ENCODE data around the gene CHPF. TPM values are rescaled to one million over a fixed set of nuclear protein-coding genes. Genes with fewer than 3 reads are reported as not detected.

The CHPF gene
- total RNA-seq, 2 experiments from 2014 or later = 36.4 to 36.8 TPM

DNA sequence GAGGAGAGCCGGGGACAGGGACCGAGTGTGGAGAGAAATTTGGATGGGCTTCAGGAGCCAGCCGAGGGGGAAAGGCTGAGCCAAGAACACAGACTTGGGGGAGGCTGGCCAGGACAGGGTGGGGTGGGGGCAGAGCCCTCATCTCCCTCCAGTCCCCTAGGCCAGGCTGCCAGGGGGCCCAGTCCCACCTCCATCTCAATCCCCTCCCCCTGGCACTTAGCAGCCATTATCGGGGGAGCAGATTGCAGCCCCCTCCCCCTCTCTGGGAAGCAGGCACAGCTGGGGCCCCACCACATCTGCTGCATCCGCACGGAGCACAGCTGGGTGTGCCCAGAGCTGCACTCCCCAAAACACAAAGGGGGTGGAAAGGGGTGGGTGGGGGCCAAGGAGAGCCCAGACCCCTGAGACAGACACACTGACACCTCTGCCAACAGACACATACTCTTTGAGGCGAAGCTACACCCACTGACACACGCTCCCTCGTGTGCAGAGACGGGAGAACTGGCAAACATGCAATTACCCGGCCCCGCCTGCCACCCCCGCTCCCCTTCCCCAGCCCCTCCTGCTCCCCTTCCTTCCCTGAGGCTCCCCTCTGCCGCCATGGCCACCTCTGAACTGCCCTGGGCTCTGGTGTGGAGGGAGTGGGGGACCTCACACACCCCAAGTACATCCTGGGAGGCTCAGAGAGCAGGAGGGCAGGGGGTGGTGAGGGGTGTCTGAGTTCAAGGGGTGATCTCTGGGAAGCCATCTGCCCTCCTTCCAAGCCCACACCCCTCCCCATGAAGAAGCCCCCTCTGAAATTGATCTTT, 34.4 kb downstream of the CHPF start:
- ChIA-PET CTCF (interaction anchor here (0.9 to 3.4 kb wide), 6 partner anchors 13 to 57 kb away, joined by 3 to 26 read pairs (median 3); partner anchors contain the start of gene GMPPA), POLR2A (interaction anchor here (0.6 to 1.5 kb wide), 2 partner anchors 10 to 46 kb away, joined by 5 to 6 read pairs; partner anchors contain the start of gene GMPPA)

GRCh38 chr2:219508444-219508734, 35.2 kb downstream of the CHPF start:
- POLR2A ChIA-PET = interaction anchor here (0.6 kb wide), 1 partner anchor 45 kb away, joined by 5 read pairs; no protein-coding TSS in a partner anchor
- CTCF ChIA-PET = interaction anchor here (3.4 kb wide), 1 partner anchor 12 kb away, joined by 26 read pairs; the partner anchor contains the start of gene GMPPA

DNA sequence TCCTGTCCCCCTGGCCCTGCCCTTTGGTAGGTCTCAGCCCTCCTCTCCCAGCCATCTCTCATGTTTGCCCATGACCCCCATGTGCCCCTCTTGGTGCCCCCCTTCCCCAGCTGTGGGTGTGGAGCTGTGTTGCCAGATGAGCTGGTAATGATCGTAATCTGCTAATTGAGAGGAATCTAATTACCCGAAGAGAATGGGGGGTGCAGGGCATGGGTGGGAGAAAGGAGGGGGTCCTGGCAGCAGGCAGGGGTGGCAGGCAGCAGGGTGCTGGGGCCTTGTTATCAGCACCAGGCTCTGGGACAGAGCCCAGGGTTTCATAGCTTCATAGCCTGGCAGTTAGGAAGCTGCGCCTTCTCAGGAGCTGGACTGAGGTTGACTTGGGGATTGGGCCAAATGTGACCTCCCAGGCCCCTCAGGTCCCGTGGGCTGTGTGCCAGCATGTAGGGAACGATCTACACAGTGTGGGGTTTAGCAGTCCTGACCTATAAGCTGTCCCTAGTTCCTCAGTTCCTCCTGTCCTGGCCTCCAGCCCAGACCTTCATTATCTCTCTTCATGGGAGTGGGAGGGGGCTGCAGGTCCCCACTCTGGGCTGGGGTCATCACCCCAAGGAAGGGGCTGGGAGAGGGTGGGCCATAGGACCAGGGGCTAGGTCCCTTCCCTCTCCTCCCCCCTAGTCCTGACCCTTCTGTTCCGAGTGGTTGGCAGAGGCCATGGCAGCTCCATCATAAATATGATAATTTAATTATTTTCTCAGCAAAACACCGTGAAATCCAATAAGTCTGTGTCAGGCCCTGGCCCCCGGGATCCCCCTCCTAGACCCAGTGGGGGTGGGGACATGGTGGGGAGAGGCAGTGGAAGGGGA, 35.8 kb downstream of the CHPF start:
- CTCF ChIA-PET = interaction anchor here (0.6 to 3.4 kb wide), 3 partner anchors 11 to 22 kb away, joined by 3 to 26 read pairs (median 4); partner anchors contain the start of gene GMPPA
- POLR2A ChIA-PET = interaction anchor here (0.6 to 0.9 kb wide), 2 partner anchors 9 to 44 kb away, joined by 3 to 5 read pairs; partner anchors contain the start of gene GMPPA

DNA sequence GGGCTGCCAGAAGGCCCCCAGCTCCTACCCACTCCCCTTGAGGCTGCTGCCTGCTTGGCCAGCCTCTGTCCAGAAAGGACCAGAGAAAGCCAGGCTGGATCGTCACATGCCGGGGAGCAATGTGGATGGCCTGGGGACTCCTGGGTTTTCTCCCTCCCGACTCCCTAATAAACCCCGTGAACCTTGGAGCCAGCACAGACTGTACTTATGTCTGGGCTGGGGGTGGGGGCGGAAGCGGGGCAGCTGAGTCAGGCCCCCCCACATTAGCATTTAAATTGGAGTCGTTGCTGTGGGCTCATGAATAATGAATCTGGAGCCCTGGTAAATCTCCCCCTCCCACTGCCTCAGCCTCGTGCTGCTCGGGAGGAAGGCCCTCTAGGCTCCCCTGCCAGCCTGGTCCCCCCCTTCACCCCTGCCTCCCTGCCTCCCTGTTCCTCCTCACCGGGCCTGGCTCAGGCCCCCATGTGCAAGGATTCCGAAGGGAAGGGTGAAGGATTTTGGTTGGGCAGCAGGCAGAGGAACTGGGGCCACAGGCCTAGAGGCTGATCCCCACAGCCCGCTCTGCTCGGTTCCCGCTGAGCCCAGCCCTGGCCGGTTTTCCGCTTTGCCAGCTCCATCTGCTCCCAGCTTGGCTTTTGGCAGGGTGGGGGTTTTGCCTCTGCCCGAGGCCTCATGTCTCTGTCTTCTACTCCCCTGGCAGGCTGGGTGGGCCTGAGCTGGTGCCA, 36.6 kb downstream of the CHPF start:
- CTCF ChIA-PET = interaction anchor here (1.2 to 3.4 kb wide), 2 partner anchors 10 to 12 kb away, joined by 4 to 26 read pairs; partner anchors contain the start of gene GMPPA
- POLR2A ChIA-PET = interaction anchor here (0.9 kb wide), 1 partner anchor 8 kb away, joined by 3 read pairs; the partner anchor contains the start of gene GMPPA

- ChIA-PET POLR2A (no interaction called here), CTCF (interaction anchor here (1.2 kb wide), 1 partner anchor 11 kb away, joined by 4 read pairs; a partner anchor contains a TSS)
Observed at GRCh38 chr2:219506153-219506801, 37.3 kb downstream of the CHPF start.

- ChIA-PET CTCF (interaction anchor here (1.2 kb wide), 1 partner anchor 10 kb away, joined by 4 read pairs; a partner anchor contains a TSS), POLR2A (no interaction called here)
Observed at GRCh38 chr2:219505585-219505984, 38.0 kb downstream of the CHPF start.

GRCh38 chr2:219502618-219503017, 41.0 kb downstream of the CHPF start:
- POLR2A ChIA-PET = no interaction called here
- CTCF ChIA-PET = no interaction called here

GRCh38 chr2:219501849-219502248, 41.8 kb downstream of the CHPF start:
- ChIA-PET CTCF (no interaction called here), POLR2A (no interaction called here)

GRCh38 chr2:219500135-219500534, 43.5 kb downstream of the CHPF start:
- POLR2A ChIA-PET = no interaction called here
- CTCF ChIA-PET = interaction anchor here (1.0 to 1.7 kb wide), 2 partner anchors 30 to 41 kb away, joined by 3 read pairs; no protein-coding TSS in a partner anchor

DNA sequence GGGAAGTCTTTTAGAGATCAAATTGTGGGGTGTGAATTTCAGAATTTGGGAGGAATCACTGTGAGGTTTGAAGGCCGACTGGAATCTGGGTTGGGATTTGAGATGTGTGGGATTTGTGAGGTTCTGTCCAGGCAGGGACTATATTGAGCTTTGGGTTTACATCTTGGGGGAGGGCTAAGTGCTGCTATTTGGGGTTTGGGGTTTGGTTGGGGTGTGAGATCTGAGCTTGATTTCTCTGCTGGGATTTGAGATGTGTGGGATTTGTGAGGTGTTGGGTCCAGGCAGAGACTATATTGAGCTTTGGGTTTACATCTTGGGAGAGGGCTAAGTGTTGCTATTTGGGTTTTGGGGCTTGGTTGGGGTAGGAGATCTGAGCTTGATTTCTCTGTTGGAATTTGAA, 44.1 kb downstream of the CHPF start:
- ChIA-PET CTCF (interaction anchor here (1.7 to 6.4 kb wide), 2 partner anchors 9 to 30 kb away, joined by 3 to 26 read pairs; no protein-coding TSS in a partner anchor), POLR2A (no interaction called here)

DNA sequence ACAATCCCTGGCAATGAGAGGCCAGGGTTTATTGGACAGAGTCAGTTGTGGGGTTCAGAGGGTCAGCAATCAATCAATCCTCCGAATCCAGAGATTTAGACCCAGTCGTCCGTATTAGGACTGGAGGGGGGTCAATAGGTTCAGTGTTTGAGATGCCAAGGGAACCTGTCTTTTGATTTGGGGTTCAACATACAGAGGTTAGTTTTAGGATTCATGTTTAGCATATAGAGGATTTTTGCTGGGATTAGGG, 44.6 kb downstream of the CHPF start:
- ChIA-PET POLR2A (interaction anchor here (0.6 to 1.3 kb wide), 8 partner anchors 9 to 541 kb away, joined by 3 to 6 read pairs (median 4); partner anchors contain the start of genes CHPF, DNPEP and TMEM198), CTCF (interaction anchor here (1.1 to 9.7 kb wide), 3 partner anchors 10 to 30 kb away, joined by 3 to 112 read pairs (median 26); no protein-coding TSS in a partner anchor)

- POLR2A ChIA-PET = interaction anchor here (0.5 to 1.3 kb wide), 10 partner anchors 9 to 540 kb away, joined by 3 to 6 read pairs (median 4); partner anchors contain the start of genes CHPF, DNPEP and TMEM198
- CTCF ChIA-PET = interaction anchor here (0.7 to 9.7 kb wide), 4 partner anchors 10 to 44 kb away, joined by 3 to 112 read pairs (median 14); no protein-coding TSS in a partner anchor
Observed at GRCh38 chr2:219498280-219499057, 45.1 kb downstream of the CHPF start, which contains the start of gene GMPPA. Gene GMPPA (plus strand): TSS chr2:219498891. CDS start chr2:219499976, 1,085 bp downstream.

GRCh38 chr2:219497495-219498279, 45.9 kb downstream of the CHPF start:
- POLR2A ChIA-PET = interaction anchor here (1.3 kb wide), 1 partner anchor 110 kb away, joined by 3 read pairs; the partner anchor contains the start of gene DNPEP
- CTCF ChIA-PET = interaction anchor here (0.7 to 9.7 kb wide), 6 partner anchors 11 to 45 kb away, joined by 3 to 112 read pairs (median 3); no protein-coding TSS in a partner anchor

GRCh38 chr2:219496825-219497494, 46.6 kb downstream of the CHPF start:
- ChIA-PET CTCF (interaction anchor here (0.9 to 9.7 kb wide), 8 partner anchors 12 to 94 kb away, joined by 3 to 112 read pairs (median 9); partner anchors contain the start of genes CHPF and TMEM198), POLR2A (no interaction called here)

DNA sequence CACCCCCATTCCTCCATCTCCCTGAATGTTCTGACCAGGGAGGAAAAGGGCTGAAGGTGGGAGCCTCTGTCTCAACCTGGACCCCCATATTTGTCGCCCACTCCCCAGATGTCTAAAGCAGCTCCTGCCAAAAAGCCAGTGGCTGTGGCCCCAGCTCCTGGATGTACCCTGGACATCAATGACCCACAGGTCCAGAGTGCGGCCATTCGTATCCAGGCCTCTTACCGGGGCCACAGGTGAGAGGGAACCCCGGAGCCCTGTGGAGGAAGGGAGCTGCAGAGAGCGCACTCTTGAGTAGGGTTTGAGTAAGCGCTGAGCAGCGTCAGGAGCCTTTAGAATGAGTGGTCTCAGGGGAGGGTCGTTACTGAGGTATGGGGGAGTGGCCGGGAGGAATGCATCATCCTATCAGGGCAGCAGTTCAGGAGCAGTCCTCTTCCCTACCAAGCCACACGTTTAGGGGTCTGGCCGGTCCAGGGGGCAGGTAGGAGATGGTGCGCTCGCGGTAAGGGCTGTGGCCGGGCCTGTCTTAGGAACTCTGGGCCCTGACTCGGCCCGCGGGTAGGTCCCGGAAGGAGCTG, 47.3 kb downstream of the CHPF start:
- CTCF ChIA-PET = interaction anchor here (0.9 to 9.7 kb wide), 12 partner anchors 10 to 147 kb away, joined by 3 to 112 read pairs (median 4); partner anchors contain the start of genes CHPF and TMEM198
- POLR2A ChIA-PET = interaction anchor here (0.6 kb wide), 1 partner anchor 124 kb away, joined by 5 read pairs; no protein-coding TSS in a partner anchor

All from activated CD8-positive, alpha-beta memory T cell treated with anti-CD3 and anti-CD28 coated beads for 36 hours (primary cell).